ENCODE measurements around the gene PCDHGA1.
A peak's percentile ranks its signal among the peaks of the same experiment; 100 is the strongest.

The PCDHGA1 gene

GRCh38 chr5:141515141-141515540, 184.8 kb downstream of the PCDHGA1 start:
- FAIRE-seq: no peak

GRCh38 chr5:141515946-141516671, 185.8 kb downstream of the PCDHGA1 start:
- no peak for FAIRE-seq

GRCh38 chr5:141516672-141517025, 186.3 kb downstream of the PCDHGA1 start:
- no peak for FAIRE-seq

GRCh38 chr5:141517312-141517711, 187.0 kb downstream of the PCDHGA1 start:
- FAIRE-seq: no peak

- no peak for FAIRE-seq
Measured at GRCh38 chr5:141517880-141518617, 187.7 kb downstream of the PCDHGA1 start.

- FAIRE-seq: no peak
Measured at GRCh38 chr5:141518618-141519015, 188.3 kb downstream of the PCDHGA1 start.

GRCh38 chr5:141519605-141520565, 189.6 kb downstream of the PCDHGA1 start:
- no peak for FAIRE-seq

GRCh38 chr5:141521244-141521781, 191.0 kb downstream of the PCDHGA1 start:
- no peak for FAIRE-seq

- FAIRE-seq: no peak
Measured at GRCh38 chr5:141522301-141522700, 192.0 kb downstream of the PCDHGA1 start.

GRCh38 chr5:141523991-141524390, 193.7 kb downstream of the PCDHGA1 start:
- no peak for FAIRE-seq

GRCh38 chr5:141524604-141525597, 194.6 kb downstream of the PCDHGA1 start:
- FAIRE-seq: peak; percentile 95

- no peak for FAIRE-seq
Measured at GRCh38 chr5:141525653-141526052, 195.3 kb downstream of the PCDHGA1 start.

- FAIRE-seq: no peak
Measured at GRCh38 chr5:141527426-141527825, 197.1 kb downstream of the PCDHGA1 start.

GRCh38 chr5:141528291-141528984, 198.1 kb downstream of the PCDHGA1 start:
- no peak for FAIRE-seq

- FAIRE-seq: no peak
Measured at GRCh38 chr5:141529002-141529401, 198.7 kb downstream of the PCDHGA1 start.

- no peak for FAIRE-seq
Measured at GRCh38 chr5:141529873-141530272, 199.6 kb downstream of the PCDHGA1 start.

- FAIRE-seq: no peak
Measured at GRCh38 chr5:141532726-141533125, 202.4 kb downstream of the PCDHGA1 start.

GRCh38 chr5:141533897-141534296, 203.6 kb downstream of the PCDHGA1 start:
- no peak for FAIRE-seq

GRCh38 chr5:141534492-141535213, 204.3 kb downstream of the PCDHGA1 start:
- FAIRE-seq: no peak

- FAIRE-seq: no peak
Measured at GRCh38 chr5:141543053-141543452, 212.7 kb downstream of the PCDHGA1 start.
